Panc1 (cell line): ENCODE measurements around the gene ILK.

Experiments
- POLR2AphosphoS5 ChIP-seq: IDR thresholded peaks from 2 replicates; pipeline ENCODE4 v1.6.1; 2012; ENCODE audit warnings: mild to moderate bottlenecking, low read depth, low read length, moderate library complexity
- REST ChIP-seq, 2 experiments: IDR thresholded peaks; 2 replicates each; pipeline ENCODE4 v1.6.1; 2011 to 2012; ENCODE audit warnings: low read depth in 2 of 2, control low read depth in 1 of 2, low read length in 1 of 2, mild to moderate bottlenecking in 1 of 2, moderate library complexity in 1 of 2; ENCODE audit not compliant: insufficient read depth in 1 of 2
- SIN3A ChIP-seq: IDR thresholded peaks from 2 replicates; pipeline ENCODE4 v1.6.1; 2012; ENCODE audit warnings: low read depth, mild to moderate bottlenecking, low read length, moderate library complexity, borderline replicate concordance; ENCODE audit not compliant: insufficient read depth
- TCF7L2 ChIP-seq: IDR thresholded peaks from 2 replicates; pipeline ENCODE4 v1.6.1; 2011; ENCODE audit warnings: mild to moderate bottlenecking, low read depth, low read length, inconsistent platforms
- TF ChIP-seq, protein P1 (sequence below): fragments of 450-650 bp; IDR thresholded peaks from 2 replicates; pipeline ENCODE4 v1.5.1; 2017; ENCODE audit warnings: mild to moderate bottlenecking

GRCh38 chr11:6576471-6577373 is 26.9 kb upstream of the ILK start:
- TF ChIP-seq, protein P1, sequence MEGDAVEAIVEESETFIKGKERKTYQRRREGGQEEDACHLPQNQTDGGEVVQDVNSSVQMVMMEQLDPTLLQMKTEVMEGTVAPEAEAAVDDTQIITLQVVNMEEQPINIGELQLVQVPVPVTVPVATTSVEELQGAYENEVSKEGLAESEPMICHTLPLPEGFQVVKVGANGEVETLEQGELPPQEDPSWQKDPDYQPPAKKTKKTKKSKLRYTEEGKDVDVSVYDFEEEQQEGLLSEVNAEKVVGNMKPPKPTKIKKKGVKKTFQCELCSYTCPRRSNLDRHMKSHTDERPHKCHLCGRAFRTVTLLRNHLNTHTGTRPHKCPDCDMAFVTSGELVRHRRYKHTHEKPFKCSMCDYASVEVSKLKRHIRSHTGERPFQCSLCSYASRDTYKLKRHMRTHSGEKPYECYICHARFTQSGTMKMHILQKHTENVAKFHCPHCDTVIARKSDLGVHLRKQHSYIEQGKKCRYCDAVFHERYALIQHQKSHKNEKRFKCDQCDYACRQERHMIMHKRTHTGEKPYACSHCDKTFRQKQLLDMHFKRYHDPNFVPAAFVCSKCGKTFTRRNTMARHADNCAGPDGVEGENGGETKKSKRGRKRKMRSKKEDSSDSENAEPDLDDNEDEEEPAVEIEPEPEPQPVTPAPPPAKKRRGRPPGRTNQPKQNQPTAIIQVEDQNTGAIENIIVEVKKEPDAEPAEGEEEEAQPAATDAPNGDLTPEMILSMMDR = no peak
- no peak for TF ChIP-seq POLR2AphosphoS5
- TF ChIP-seq TCF7L2 = no peak
- TF ChIP-seq REST (IDR thresholded peaks at IDR 0.05; ENCODE audit: insufficient read depth in 1 of 2, low read depth in 2 of 2, low read length in 1 of 2) = no peak
- TF ChIP-seq SIN3A = no peak
